Glutamatergic neuron (in vitro differentiated cells): ENCODE measurements around the gene LIN7A. TPM values are rescaled to one million over a fixed set of nuclear protein-coding genes. Genes with fewer than 3 reads are reported as not detected.

ENCODE experiments used
- DNase-seq: peaks from one replicate; pipeline ENCODE4 v3.0.0; 2022
- H3K27ac Mint-ChIP-seq: one replicate; pipeline ENCODE4 v1.8.0; 2020; ENCODE audit warnings: mild to moderate bottlenecking, mixed read lengths, inconsistent platforms; ENCODE audit not compliant: unreplicated experiment
- H3K27me3 Mint-ChIP-seq: one replicate; pipeline ENCODE4 v1.8.0; 2020; ENCODE audit warnings: mild to moderate bottlenecking, moderate library complexity, mixed read lengths, inconsistent platforms; ENCODE audit not compliant: unreplicated experiment
- H3K36me3 Mint-ChIP-seq: one replicate; pipeline ENCODE4 v1.8.0; 2020; ENCODE audit warnings: mild to moderate bottlenecking, mixed read lengths, inconsistent platforms; ENCODE audit not compliant: unreplicated experiment
- H3K4me1 Mint-ChIP-seq: one replicate; pipeline ENCODE4 v1.8.0; 2020; ENCODE audit warnings: mild to moderate bottlenecking, low read depth, mixed read lengths, inconsistent platforms; ENCODE audit not compliant: unreplicated experiment
- H3K4me3 Mint-ChIP-seq: one replicate; pipeline ENCODE4 v1.8.0; 2020; ENCODE audit warnings: mild to moderate bottlenecking, mixed read lengths, inconsistent platforms; ENCODE audit not compliant: unreplicated experiment
- H3K9me3 Mint-ChIP-seq: one replicate; pipeline ENCODE4 v1.8.0; 2020; ENCODE audit warnings: mild to moderate bottlenecking, moderate library complexity, mixed read lengths, inconsistent platforms; ENCODE audit not compliant: unreplicated experiment
- CTCF ChIP-seq: fragments of 200-600 bp; sonication (generic); IDR thresholded peaks from one replicate; pipeline ENCODE4 v1.5.0; 2021; ENCODE audit not compliant: partially characterized antibody, unreplicated experiment
- total RNA-seq: library from RNA; stranded (reverse); fragmentation: NEBNext Ultra II Directional; extraction: Animal tissue kit (Norgen Biotek cat#: 25700); gene quantifications from one replicate; pipeline ENCODE4 v1.2.1, GENCODE V29; 2021; ENCODE audit not compliant: unreplicated experiment

Gene LIN7A
- total RNA-seq, 1 donor from 2014 or later, result 41.9 TPM

GRCh38 chr12:80941916-80942315, 4.2 kb upstream of the LIN7A start:
- peaks cover 5% of the 10 kb centered on the region for H3K27me3 Mint-ChIP-seq
- no peaks in the 10 kb centered on the region for H3K36me3 Mint-ChIP-seq
- DNase-seq, result no peak
- peaks cover 3% of the 10 kb centered on the region for H3K4me1 Mint-ChIP-seq
- no peak overlapping the region for H3K4me3 Mint-ChIP-seq
- TF ChIP-seq CTCF, result no peak
- no peak overlapping the region for H3K27ac Mint-ChIP-seq
- peaks cover 3% of the 10 kb centered on the region for H3K9me3 Mint-ChIP-seq

- Mint-ChIP-seq H3K4me3 (no peak overlapping the region), H3K4me1 (peaks cover 8% of the 10 kb centered on the region), H3K9me3 (peaks cover 7% of the 10 kb centered on the region), H3K27ac (no peak overlapping the region), H3K36me3 (no peaks in the 10 kb centered on the region), H3K27me3 (peaks cover 11% of the 10 kb centered on the region)
- no peak for TF ChIP-seq CTCF
- no peak for DNase-seq
Measured at GRCh38 chr12:80939231-80939950, 1.7 kb upstream of the LIN7A start.

GRCh38 chr12:80938397-80938796, 663 bp upstream of the LIN7A start:
- H3K4me1 Mint-ChIP-seq, result peaks cover 11% of the 10 kb centered on the region
- H3K9me3 Mint-ChIP-seq, result peaks cover 7% of the 10 kb centered on the region
- no peak overlapping the region for H3K27ac Mint-ChIP-seq
- no peaks in the 10 kb centered on the region for H3K36me3 Mint-ChIP-seq
- DNase-seq, result no peak
- peaks cover 11% of the 10 kb centered on the region for H3K27me3 Mint-ChIP-seq
- TF ChIP-seq CTCF, result no peak
- peak overlapping the region; percentile 96 for H3K4me3 Mint-ChIP-seq

GRCh38 chr12:80936642-80937390, 918 bp downstream of the LIN7A start:
- H3K9me3 Mint-ChIP-seq, result peaks cover 7% of the 10 kb centered on the region
- H3K36me3 Mint-ChIP-seq, result no peaks in the 10 kb centered on the region
- peak overlapping the region; percentile 96 for H3K4me3 Mint-ChIP-seq
- peak; percentile 79 for DNase-seq
- peaks cover 11% of the 10 kb centered on the region for H3K27me3 Mint-ChIP-seq
- peak overlapping the region; percentile 97 for H3K27ac Mint-ChIP-seq
- no peak for TF ChIP-seq CTCF
- H3K4me1 Mint-ChIP-seq, result peaks cover 11% of the 10 kb centered on the region

GRCh38 chr12:80936353-80936641, 1.4 kb downstream of the LIN7A start:
- Mint-ChIP-seq H3K9me3 (peaks cover 7% of the 10 kb centered on the region), H3K27ac (peak overlapping the region; percentile 96), H3K4me3 (peak overlapping the region; percentile 93), H3K27me3 (peaks cover 11% of the 10 kb centered on the region), H3K36me3 (no peaks in the 10 kb centered on the region), H3K4me1 (peaks cover 11% of the 10 kb centered on the region)
- TF ChIP-seq CTCF, result no peak
- peak; percentile 61 for DNase-seq
